PFSK-1 (cell line): ENCODE data around the gene CLIC3.

Experiments
- POLR2AphosphoS5 ChIP-seq: IDR thresholded peaks from 2 replicates; pipeline ENCODE4 v1.6.1; 2012; ENCODE audit warnings: low read depth, mild to moderate bottlenecking, control low read depth, low read length, moderate library complexity
- REST ChIP-seq, 2 experiments: IDR thresholded peaks; 2 replicates each; pipeline versions ENCODE4 v1.6.1 to v1.8.0; 2011 to 2012; ENCODE audit warnings: low read depth in 2 of 2, low read length in 2 of 2, control low read depth in 1 of 2, inconsistent platforms in 1 of 2, mild to moderate bottlenecking in 1 of 2, moderate library complexity in 1 of 2; ENCODE audit not compliant: insufficient read depth in 1 of 2
- SIN3A ChIP-seq: IDR thresholded peaks from 2 replicates; pipeline ENCODE4 v1.6.1; 2012; ENCODE audit warnings: mild to moderate bottlenecking, low read length, moderate library complexity, borderline replicate concordance; ENCODE audit not compliant: insufficient read depth
- TAF1 ChIP-seq: IDR thresholded peaks from 2 replicates; pipeline ENCODE4 v1.6.1; 2012; ENCODE audit warnings: low read length, control low read depth, borderline replicate concordance; ENCODE audit not compliant: insufficient read depth

GRCh38 chr9:136978073-136978864 lies 18.1 kb downstream of the CLIC3 start:
- TF ChIP-seq TAF1: no peak
- TF ChIP-seq POLR2AphosphoS5: no peak
- no peak for TF ChIP-seq REST (IDR thresholded peaks at IDR 0.05; ENCODE audit: insufficient read depth in 1 of 2, low read depth in 2 of 2, low read length in 2 of 2)
- TF ChIP-seq SIN3A: no peak
